ENCODE measurements around the gene PIPOX.

DNA sequence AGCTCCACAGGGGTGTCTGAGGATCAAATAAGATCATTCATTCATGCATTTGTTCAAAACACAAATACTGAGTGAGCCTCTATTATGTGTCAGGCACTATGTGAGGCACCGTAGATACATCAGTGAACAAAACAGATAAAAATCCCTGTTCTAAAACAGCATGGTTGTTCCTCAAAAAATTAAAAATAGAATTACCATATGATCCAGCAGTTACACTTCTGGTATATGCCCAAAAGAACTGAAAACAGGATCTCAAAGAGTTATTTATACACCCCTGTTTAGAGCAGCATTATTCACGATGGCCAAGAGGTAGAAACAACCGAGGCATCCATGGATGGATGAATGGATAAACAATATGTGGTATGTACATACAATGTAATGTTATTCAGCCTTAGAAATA, 15.4 kb downstream of the PIPOX start:
- TF ChIP-seq, protein P1, sequence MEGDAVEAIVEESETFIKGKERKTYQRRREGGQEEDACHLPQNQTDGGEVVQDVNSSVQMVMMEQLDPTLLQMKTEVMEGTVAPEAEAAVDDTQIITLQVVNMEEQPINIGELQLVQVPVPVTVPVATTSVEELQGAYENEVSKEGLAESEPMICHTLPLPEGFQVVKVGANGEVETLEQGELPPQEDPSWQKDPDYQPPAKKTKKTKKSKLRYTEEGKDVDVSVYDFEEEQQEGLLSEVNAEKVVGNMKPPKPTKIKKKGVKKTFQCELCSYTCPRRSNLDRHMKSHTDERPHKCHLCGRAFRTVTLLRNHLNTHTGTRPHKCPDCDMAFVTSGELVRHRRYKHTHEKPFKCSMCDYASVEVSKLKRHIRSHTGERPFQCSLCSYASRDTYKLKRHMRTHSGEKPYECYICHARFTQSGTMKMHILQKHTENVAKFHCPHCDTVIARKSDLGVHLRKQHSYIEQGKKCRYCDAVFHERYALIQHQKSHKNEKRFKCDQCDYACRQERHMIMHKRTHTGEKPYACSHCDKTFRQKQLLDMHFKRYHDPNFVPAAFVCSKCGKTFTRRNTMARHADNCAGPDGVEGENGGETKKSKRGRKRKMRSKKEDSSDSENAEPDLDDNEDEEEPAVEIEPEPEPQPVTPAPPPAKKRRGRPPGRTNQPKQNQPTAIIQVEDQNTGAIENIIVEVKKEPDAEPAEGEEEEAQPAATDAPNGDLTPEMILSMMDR (IDR thresholded peaks at IDR 0.05): no peak
- TF ChIP-seq POLR2A (IDR thresholded peaks at IDR 0.05): no peak
